GM21367 (cell line): ENCODE measurements around the gene CHRND.

Experiments
- ATAC-seq: cut with Tn5 transposase; IDR thresholded peaks from one replicate; pipeline ENCODE4 v1.9.1; 2021; ENCODE audit not compliant: unreplicated experiment

CHRND gene

GRCh38 chr2:232487385-232488096 is 38.4 kb upstream of the CHRND start, which contains the start of gene ECEL1:
ECEL1 (minus strand) TSS chr2:232487834; CDS start chr2:232486653, 1,181 bp downstream.
- no peak for ATAC-seq

- no peak for ATAC-seq
Observed at GRCh38 chr2:232488097-232488711, 37.8 kb upstream of the CHRND start.

GRCh38 chr2:232488721-232489300 is 37.1 kb upstream of the CHRND start:
- ATAC-seq = no peak

DNA sequence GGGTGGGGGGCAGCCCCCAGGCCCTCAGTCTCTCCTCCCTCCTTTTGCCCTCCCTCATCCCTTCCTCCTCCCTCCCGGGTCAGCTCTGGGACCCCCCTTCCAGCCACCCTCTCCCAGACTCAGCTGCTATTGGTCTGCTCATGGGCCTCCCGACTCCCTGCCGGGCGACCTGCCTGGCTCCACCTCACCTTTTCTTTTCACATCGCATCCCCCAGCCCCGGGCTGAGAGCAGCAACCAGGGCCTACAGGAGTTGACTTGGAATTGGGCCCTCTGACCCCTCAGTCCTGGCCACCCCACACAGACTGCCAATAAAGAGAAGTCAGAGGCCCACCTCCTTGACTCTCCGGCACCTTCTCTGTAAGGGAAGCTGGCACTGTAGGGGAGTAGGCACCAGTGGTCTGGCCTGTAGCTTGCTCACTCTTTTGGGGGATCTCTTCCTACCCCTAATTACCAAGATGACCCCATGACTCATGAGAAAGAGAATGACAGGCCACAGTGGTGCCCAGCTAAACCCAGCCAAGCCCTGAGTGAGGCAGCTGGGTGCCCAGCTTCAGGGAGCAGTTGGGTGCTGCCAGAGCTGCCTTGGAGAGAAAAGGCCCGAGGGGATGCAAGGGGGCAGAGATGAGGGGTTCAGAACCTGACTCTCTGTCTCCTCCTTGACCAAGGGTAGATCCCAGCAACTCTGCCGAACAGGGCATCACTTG is 36.3 kb upstream of the CHRND start:
- ATAC-seq = no peak

DNA sequence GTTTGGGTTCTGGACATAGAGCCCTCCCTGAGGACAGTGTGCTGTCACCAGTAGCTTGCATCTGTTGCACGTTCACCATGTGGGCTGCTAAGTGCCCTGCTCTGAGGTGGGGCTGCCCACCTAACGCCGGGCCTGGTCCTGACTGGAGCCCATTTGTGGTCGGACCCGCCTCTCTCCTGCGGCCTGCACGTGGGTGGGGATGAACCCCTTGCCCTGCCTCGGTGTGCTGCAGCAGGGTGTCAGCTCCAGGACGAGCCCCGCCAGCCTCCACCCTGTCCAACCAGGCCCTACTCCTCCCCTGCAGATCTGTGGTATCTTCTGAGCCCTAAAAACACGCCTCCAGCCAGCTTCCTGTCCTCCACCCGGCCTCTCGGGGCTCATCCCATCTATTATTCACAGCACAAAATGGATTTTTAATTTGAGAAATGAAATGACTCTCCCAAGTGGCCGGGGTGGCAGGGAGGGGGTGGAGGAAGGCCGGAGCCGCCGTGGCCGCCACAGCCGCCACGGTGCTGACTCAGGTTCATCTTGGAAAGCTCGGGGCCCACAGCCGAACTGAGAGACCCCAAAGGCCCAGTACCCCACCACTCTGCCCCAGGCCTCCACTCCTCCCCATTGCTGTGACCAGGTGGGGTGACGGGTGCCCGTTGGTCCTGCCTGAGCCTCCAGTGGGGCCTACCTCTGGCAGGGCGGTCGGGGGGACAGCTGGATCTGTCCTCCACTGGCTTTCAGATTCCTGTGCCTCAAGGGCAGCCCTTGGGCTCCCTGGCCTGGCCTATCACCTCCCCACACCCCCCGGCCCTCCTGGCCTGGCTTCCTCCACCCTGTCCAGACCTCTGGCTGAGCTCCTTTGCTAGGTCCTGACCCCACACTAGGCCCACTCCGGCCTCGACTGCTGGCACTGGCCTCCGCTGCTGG is 35.5 kb upstream of the CHRND start:
- ATAC-seq = no peak

- no peak for ATAC-seq
Observed at GRCh38 chr2:232491139-232491780, 34.7 kb upstream of the CHRND start.

- ATAC-seq = no peak
Observed at GRCh38 chr2:232492236-232492848, 33.6 kb upstream of the CHRND start.

GRCh38 chr2:232492963-232493700 is 32.8 kb upstream of the CHRND start:
- ATAC-seq = no peak

DNA sequence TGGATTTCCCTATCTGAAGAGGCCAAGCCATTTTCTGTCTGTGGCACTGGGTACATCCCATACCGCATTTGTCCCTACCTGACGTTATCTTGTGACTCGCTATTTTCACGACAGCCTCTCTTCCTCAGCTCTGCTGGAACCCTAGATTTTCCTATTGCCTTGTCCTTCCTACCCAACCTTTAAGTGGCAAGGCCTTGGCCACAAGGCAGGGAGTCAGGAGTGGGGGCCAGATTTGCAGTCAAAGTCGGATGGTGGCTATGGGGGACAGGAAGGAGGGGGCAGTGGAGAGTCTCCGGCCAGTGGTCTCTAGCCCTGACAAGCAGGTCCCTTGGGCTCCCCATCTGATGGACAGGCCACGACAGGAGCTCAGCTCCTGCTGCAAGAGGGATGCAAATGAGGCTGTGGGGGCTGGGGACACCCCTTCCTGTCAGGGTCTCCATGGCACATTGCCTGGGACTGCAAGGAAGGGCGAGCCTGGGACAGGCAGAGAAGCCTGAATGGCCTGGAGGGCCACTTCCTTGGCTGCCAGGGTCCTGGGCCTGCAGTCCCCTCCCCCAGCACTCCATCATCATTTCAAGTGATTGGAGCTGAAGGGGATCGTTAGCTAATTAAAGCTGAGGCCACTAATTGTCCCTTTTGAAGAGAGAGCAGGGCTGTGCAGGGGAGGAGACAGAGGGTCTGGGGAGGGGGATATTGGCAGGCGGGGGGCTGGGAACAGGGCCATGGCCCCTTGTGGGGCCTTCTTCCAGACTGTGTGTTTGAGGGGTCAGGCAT is 32.1 kb upstream of the CHRND start:
- ATAC-seq = no peak

- no peak for ATAC-seq
Observed at GRCh38 chr2:232494542-232494941, 31.4 kb upstream of the CHRND start.

- no peak for ATAC-seq
Observed at GRCh38 chr2:232495292-232495691, 30.7 kb upstream of the CHRND start.

- ATAC-seq = no peak
Observed at GRCh38 chr2:232496501-232497270, 29.3 kb upstream of the CHRND start.

DNA sequence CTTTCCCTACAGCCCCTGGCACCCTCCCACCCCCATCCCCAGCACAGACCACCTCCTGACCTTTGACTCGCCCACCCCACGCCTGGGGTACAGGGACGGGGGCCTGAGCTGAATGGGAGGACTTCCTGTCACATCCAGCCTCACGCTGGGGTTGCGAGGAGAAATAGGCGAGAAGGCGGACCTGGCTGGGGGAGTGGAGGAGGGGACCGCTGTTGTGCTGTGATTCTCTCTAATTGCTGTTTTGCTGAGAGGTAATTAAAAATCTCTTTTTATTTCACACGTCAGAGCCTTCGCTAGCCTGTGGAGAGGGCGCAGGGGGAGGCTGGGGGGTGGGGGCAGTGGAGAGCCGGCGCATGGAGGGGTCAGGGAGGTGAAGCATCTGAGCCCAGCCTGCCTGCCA is 28.6 kb upstream of the CHRND start:
- no peak for ATAC-seq

DNA sequence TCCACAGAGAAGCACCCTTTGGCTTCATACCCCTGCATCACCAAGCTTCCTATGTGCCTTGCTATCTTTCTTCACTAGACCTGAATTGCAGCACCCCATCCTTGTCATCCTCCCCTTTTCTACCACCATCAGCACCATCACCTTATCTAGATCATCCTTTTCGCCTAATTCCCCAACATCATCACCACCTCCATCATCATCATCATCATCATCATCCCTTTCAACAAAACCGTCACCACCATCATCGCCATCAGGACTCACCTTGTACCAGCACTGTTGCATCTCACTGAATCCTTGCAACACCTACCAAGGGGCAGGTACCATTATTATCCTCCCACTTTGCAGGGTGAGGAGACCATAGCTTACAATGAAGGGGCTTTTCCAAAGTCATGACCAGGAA is 27.5 kb upstream of the CHRND start:
- ATAC-seq = no peak

GRCh38 chr2:232501331-232501771 is 24.6 kb upstream of the CHRND start:
- ATAC-seq = no peak

DNA sequence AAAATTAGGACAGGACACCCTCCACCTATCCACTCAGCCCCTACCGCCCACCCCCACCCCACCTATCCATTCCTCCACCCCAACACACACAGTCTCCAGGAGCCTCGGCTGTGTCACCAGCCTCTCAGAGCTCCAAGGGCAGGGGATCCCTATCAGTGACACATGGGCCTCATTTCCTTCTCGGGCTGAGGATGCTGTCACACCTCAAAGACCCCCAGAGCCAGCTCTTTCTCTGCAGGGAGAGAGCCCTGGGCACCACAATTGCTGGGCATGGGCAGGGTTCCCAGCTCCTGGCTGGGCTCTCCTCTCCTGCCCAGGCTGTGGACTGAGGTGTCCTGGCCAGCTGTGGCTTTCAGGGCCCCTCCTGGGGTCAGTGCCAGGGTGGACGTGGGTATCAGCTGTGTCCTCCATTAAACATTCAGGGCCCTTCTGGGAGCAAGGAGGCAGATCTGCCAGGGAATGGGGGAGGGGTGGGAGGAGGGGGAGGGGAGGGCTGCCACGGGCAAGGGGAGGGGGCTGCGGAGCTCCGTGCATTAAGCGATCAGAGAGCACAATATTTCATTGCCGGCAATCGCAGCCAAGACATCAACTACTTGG is 24.1 kb upstream of the CHRND start:
- ATAC-seq = no peak

- ATAC-seq = no peak
Observed at GRCh38 chr2:232502511-232502910, 23.4 kb upstream of the CHRND start.
